C4-2B (cell line): ENCODE data around the gene BOK.

Experiments used
- ZFX ChIP-seq: fragments of 450-650 bp; IDR thresholded peaks from 2 replicates; pipeline ENCODE4 v1.6.1; 2017
- TF ChIP-seq, protein P1 (sequence below): fragments of 450-650 bp; conservative IDR thresholded peaks from 2 replicates; pipeline ENCODE4 v1.5.1; 2017; ENCODE audit warnings: mild to moderate bottlenecking

DNA sequence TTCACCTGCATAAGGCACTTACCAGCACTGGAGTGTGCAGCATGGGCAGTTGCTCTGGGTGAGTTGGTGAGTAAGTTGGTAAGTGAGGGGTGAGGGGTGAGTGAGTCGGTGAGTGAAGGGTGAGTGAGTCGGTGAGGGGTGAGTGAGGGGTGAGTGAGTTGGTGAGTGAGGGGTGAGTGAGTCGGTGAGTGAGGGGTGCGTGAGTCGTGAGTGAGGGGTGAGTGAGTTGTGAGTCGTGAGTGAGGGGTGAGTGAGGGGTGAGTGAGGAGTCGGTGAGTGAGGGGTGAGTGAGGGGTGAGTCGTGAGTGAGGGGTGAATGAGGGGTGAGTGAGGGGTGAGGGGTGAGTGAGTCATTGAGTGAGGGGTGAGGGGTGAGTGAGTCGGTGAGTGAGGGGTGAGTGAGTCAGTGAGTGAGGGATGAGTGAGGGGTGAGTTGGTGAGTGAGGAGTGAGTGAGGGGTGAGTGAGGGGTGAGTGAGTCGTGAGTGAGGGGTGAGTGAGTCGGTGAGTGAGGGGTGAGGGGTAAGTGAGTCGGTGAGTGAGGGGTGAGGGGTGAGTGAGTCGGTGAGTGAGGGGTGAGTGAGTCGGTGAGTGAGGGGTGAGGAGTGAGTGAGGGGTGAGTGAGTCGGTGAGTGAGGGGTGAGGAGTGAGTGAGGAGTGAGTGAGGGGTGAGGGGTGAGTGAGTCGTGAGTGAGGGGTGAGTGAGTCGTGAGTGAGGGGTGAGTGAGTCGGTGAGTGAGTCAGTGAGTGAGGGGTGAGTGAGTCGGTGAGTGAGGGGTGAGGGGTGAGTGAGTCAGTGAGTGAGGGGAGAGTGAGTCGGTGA, 61.3 kb downstream of the BOK start:
- TF ChIP-seq, protein P1, sequence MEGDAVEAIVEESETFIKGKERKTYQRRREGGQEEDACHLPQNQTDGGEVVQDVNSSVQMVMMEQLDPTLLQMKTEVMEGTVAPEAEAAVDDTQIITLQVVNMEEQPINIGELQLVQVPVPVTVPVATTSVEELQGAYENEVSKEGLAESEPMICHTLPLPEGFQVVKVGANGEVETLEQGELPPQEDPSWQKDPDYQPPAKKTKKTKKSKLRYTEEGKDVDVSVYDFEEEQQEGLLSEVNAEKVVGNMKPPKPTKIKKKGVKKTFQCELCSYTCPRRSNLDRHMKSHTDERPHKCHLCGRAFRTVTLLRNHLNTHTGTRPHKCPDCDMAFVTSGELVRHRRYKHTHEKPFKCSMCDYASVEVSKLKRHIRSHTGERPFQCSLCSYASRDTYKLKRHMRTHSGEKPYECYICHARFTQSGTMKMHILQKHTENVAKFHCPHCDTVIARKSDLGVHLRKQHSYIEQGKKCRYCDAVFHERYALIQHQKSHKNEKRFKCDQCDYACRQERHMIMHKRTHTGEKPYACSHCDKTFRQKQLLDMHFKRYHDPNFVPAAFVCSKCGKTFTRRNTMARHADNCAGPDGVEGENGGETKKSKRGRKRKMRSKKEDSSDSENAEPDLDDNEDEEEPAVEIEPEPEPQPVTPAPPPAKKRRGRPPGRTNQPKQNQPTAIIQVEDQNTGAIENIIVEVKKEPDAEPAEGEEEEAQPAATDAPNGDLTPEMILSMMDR = no peak
- no peak for TF ChIP-seq ZFX
